IMR-90 (cell line): ENCODE data around the gene CCDC54. TPM values are rescaled to one million over a fixed set of nuclear protein-coding genes. Genes with fewer than 3 reads are reported as not detected.
"Not testable (repeated sequence)": the region's sequence is repeated elsewhere in the genome, so short reads cannot be mapped to it uniquely, and the experiment has no call there.

Experiments used
- ATAC-seq: fragments of 200-7000 bp; cut with Tn5 transposase; 2 replicates; pipeline ENCODE4 v1.9.1; 2020; ENCODE audit warnings: low read depth, mild to moderate bottlenecking, moderate library complexity
- BruUV-seq: library from RNA; stranded (reverse); fragments of 400-500 nt; replicated peaks from 2 replicates; lab custom pipeline; 2021; lab: Mats Ljungman, UMichigan
- CTCF ChIA-PET: fragments of 300-600 bp; formaldehyde crosslinking; extraction: SDS; loops from one replicate; lab custom pipeline; 2021; ENCODE audit warnings: antibody characterized with exemption; lab: Yijun Ruan, JAX
- POLR2A ChIA-PET: fragments of 300-600 bp; sonication (Branson Sonifier 250); formaldehyde crosslinking; loops from one replicate; lab custom pipeline; 2022; ENCODE audit warnings: antibody characterized with exemption; ENCODE audit not compliant: unreplicated experiment; lab: Charles Lee
- DNase-seq: peaks from one replicate; pipeline ENCODE4 v3.0.0; 2013
- H2AFZ ChIP-seq: replicated peaks from 2 replicates; pipeline ENCODE3; 2013; ENCODE audit warnings: low read length, mild to moderate bottlenecking; ENCODE audit not compliant: poor library complexity
- H2AK5ac ChIP-seq: 2 replicates; pipeline ENCODE4 v1.6.1; 2013; ENCODE audit warnings: low read depth, low read length, inconsistent platforms
- H2AK9ac ChIP-seq: replicated peaks from 2 replicates; pipeline ENCODE3; 2013; ENCODE audit warnings: mild to moderate bottlenecking, low read depth, low read length, moderate library complexity; ENCODE audit not compliant: poor library complexity
- H2BK120ac ChIP-seq: 2 replicates; pipeline ENCODE4 v1.6.1; 2013; ENCODE audit warnings: low read depth, low read length, inconsistent platforms
- H2BK15ac ChIP-seq: 3 replicates; pipeline ENCODE4 v1.6.1; 2013; ENCODE audit warnings: low read depth, low read length, inconsistent platforms
- H2BK20ac ChIP-seq: 2 replicates; pipeline ENCODE4 v1.6.1; 2013; ENCODE audit warnings: low read depth, mild to moderate bottlenecking, inconsistent platforms, low read length, moderate library complexity
- H2BK5ac ChIP-seq: 2 replicates; pipeline ENCODE4 v1.6.1; 2013; ENCODE audit warnings: mild to moderate bottlenecking, low read depth, low read length, inconsistent platforms; ENCODE audit not compliant: poor library complexity, severe bottlenecking
- H3K14ac ChIP-seq: replicated peaks from 2 replicates; pipeline ENCODE4 v1.6.1; 2013; ENCODE audit warnings: low read depth, low read length, inconsistent platforms
- H3K18ac ChIP-seq: 2 replicates; pipeline ENCODE4 v1.6.1; 2013; ENCODE audit warnings: low read depth, low read length, control low read depth
- H3K23ac ChIP-seq: 2 replicates; pipeline ENCODE4 v1.6.1; 2013; ENCODE audit warnings: low read depth, low read length, inconsistent platforms
- H3K27ac ChIP-seq: 2 replicates; pipeline ENCODE4 v1.5.1; 2013; ENCODE audit warnings: mild to moderate bottlenecking, control low read depth, low read length; ENCODE audit not compliant: insufficient read depth
- H3K27me3 ChIP-seq: 2 replicates; pipeline ENCODE4 v1.6.1; 2013; ENCODE audit warnings: low read length; ENCODE audit not compliant: control insufficient read depth, insufficient read depth
- H3K36me3 ChIP-seq: 2 replicates; pipeline ENCODE4 v1.6.1; 2013; ENCODE audit warnings: low read length, mixed read lengths; ENCODE audit not compliant: control insufficient read depth, insufficient read depth
- H3K4ac ChIP-seq: 2 replicates; pipeline ENCODE4 v1.6.1; 2013; ENCODE audit warnings: low read depth, low read length, inconsistent platforms
- H3K4me1 ChIP-seq: 2 replicates; pipeline ENCODE4 v1.6.1; 2013; ENCODE audit warnings: low read length, mixed read lengths; ENCODE audit not compliant: control insufficient read depth, insufficient read depth
- H3K4me2 ChIP-seq: 2 replicates; pipeline ENCODE4 v1.6.1; 2013; ENCODE audit warnings: low read depth, mild to moderate bottlenecking, control low read depth, low read length, moderate library complexity
- H3K4me3 ChIP-seq: 2 replicates; pipeline ENCODE4 v1.5.1; 2013; ENCODE audit warnings: low read depth, mild to moderate bottlenecking, control low read depth, low read length, moderate library complexity; ENCODE audit not compliant: insufficient read depth
- H3K56ac ChIP-seq: 2 replicates; pipeline ENCODE4 v1.6.1; 2013; ENCODE audit warnings: low read length, inconsistent platforms; ENCODE audit not compliant: insufficient read depth; ENCODE audit errors: extremely low read depth
- H3K79me1 ChIP-seq, 2 experiments: 2 replicates each; pipeline ENCODE4 v1.6.1; 2013; ENCODE audit warnings: low read length in 2 of 2, inconsistent platforms in 1 of 2, low read depth in 1 of 2
- H3K9ac ChIP-seq: 2 replicates; pipeline ENCODE4 v1.6.1; 2013; ENCODE audit warnings: low read depth, low read length, control low read depth
- H3K9me1 ChIP-seq: 2 replicates; pipeline ENCODE4 v1.6.1; 2013; ENCODE audit warnings: low read length, inconsistent platforms; ENCODE audit not compliant: insufficient read depth
- H3K9me3 ChIP-seq: 2 replicates; pipeline ENCODE4 v1.6.1; 2013; ENCODE audit warnings: low read length; ENCODE audit not compliant: control insufficient read depth, insufficient read depth
- H4K20me1 ChIP-seq: 2 replicates; pipeline ENCODE4 v1.6.1; 2013; ENCODE audit warnings: low read length, inconsistent platforms; ENCODE audit not compliant: insufficient read depth
- H4K5ac ChIP-seq: 2 replicates; pipeline ENCODE4 v1.6.1; 2013; ENCODE audit warnings: mild to moderate bottlenecking, low read depth, low read length, control low read depth
- H4K8ac ChIP-seq, 2 experiments: 2 replicates each; pipeline ENCODE4 v1.6.1; 2013; ENCODE audit warnings: low read depth in 2 of 2, low read length in 2 of 2, control low read depth in 1 of 2, inconsistent platforms in 1 of 2
- H4K91ac ChIP-seq: 2 replicates; pipeline ENCODE4 v1.6.1; 2013; ENCODE audit warnings: low read depth, low read length, inconsistent platforms; ENCODE audit not compliant: insufficient read depth
- WGBS, 2 experiments: methylation state at CpG; one replicate each; pipeline versions ENCODE4 v1.1.5 to v1.1.7; 2013; ENCODE audit warnings: missing lambda C conversion rate in 2 of 2; ENCODE audit not compliant: insufficient read length in 1 of 2; ENCODE audit errors: extremely low coverage in 2 of 2; 5-methylcytosine and 5-hydroxymethylcytosine counted together
- dilution Hi-C: fragments of 300-500 bp; cut with HindIII; formaldehyde crosslinking; loops from one replicate; pipeline ENCODE4 v1.14.3; 2018; ENCODE audit warnings: low sequenced_read_pairs; ENCODE audit not compliant: unreplicated experiment
- in situ Hi-C: fragments of 300-500 bp; cut with MboI; formaldehyde crosslinking; loops from 3 replicates; pipeline ENCODE4 v1.14.3; 2019; ENCODE audit warnings: low sequenced_read_pairs, inconsistent platforms, mixed read lengths
- intact Hi-C: fragments of 100-400 bp; cut with micrococcal nuclease; formaldehyde crosslinking; loops from 2 replicates; pipeline ENCODE4 v1.10.0; 2022
- polyA plus RNA-seq, 3 experiments: library from polyadenylated mRNA; depleted of rRNA; stranded (reverse); fragments of >200 nt; gene quantifications; 2 replicates each; pipeline ENCODE4 v1.2.3, GENCODE V29; 2012; ENCODE audit warnings: low replicate concordance in 1 of 3
- total RNA-seq: library from RNA; depleted of rRNA; stranded (reverse); fragments of >200 nt; gene quantifications from 2 replicates; pipeline ENCODE4 v1.2.3, GENCODE V29; 2012

CCDC54 gene
- total and polyA plus RNA-seq, 2 of the 4 experiments (the other 2 are of a cell fraction) = not detected

- DNase-seq, H3K36me3 ChIP-seq, CTCF ChIA-PET, H4K91ac ChIP-seq, H3K4me3 ChIP-seq, H3K27me3 ChIP-seq, BruUV-seq, H3K14ac ChIP-seq, POLR2A ChIA-PET, H3K4me1 ChIP-seq, H4K20me1 ChIP-seq, H3K9me1 ChIP-seq, H2AK5ac ChIP-seq, H3K9ac ChIP-seq, H2BK120ac ChIP-seq, H2BK15ac ChIP-seq, H3K9me3 ChIP-seq, in situ Hi-C loops, H3K4me2 ChIP-seq, intact Hi-C loops, H4K8ac ChIP-seq, H3K18ac ChIP-seq, H4K5ac ChIP-seq, H2BK20ac ChIP-seq, ATAC-seq, H3K79me1 ChIP-seq, H3K56ac ChIP-seq, H3K4ac ChIP-seq, H2BK5ac ChIP-seq, H3K27ac ChIP-seq, H2AFZ ChIP-seq, dilution Hi-C loops, H2AK9ac ChIP-seq, H3K23ac ChIP-seq: not testable (repeated sequence)
- whole genome bisulfite sequencing, 2 experiments = no CpG with 5 or more reads among the region's 3 CpGs
Measured at GRCh38 chr3:107339690-107340089, 37.5 kb upstream of the CCDC54 start.
